GM12878 (cell line): ENCODE results near the gene ATXN1. TPM values are rescaled to one million over a fixed set of nuclear protein-coding genes. Genes with fewer than 3 reads are reported as not detected.
A peak's percentile ranks its signal among the peaks of the same experiment; 100 is the strongest.

Experiments
- ASH2L ChIP-seq: fragments of 300-600, 200-600 bp; sonication (generic); IDR thresholded peaks from 2 replicates; pipeline ENCODE4 v1.6.1; 2017; ENCODE audit warnings: low read depth, mild to moderate bottlenecking, borderline replicate concordance
- CEBPZ ChIP-seq: fragments of 150-350 bp; IDR thresholded peaks from 2 replicates; pipeline ENCODE4 v1.6.1; 2016; ENCODE audit warnings: low read depth, low read length
- CREB1 ChIP-seq: IDR thresholded peaks from 2 replicates; pipeline ENCODE4 v1.6.1; 2012; ENCODE audit warnings: low read depth, mild to moderate bottlenecking, inconsistent platforms
- E2F8 ChIP-seq: fragments of 450-650 bp; IDR thresholded peaks from 2 replicates; pipeline ENCODE4 v1.6.1; 2018; ENCODE audit warnings: mild to moderate bottlenecking, low read depth, moderate library complexity; ENCODE audit not compliant: partially characterized antibody
- ETV6 ChIP-seq, 2 experiments: fragments of 450-650 bp in 1 of 2; IDR thresholded peaks in 1 of 2; conservative IDR thresholded peaks in 1 of 2; 2 replicates each; pipeline ENCODE4 v1.6.1; 2014; ENCODE audit warnings: antibody characterized with exemption in 1 of 2, borderline replicate concordance in 1 of 2, low read depth in 1 of 2, mild to moderate bottlenecking in 1 of 2, moderate library complexity in 1 of 2
- FOXM1 ChIP-seq: IDR thresholded peaks from 2 replicates; pipeline ENCODE4 v1.6.1; 2012; ENCODE audit warnings: low read depth, mild to moderate bottlenecking, inconsistent platforms, low read length, moderate library complexity
- HDAC6 ChIP-seq: fragments of 200-600 bp; sonication (generic); IDR thresholded peaks from one replicate; pipeline ENCODE4 v1.8.0; 2017; ENCODE audit warnings: antibody characterized with exemption; ENCODE audit not compliant: unreplicated experiment
- IKZF1 ChIP-seq: fragments of 450-650 bp; conservative IDR thresholded peaks from 2 replicates; pipeline ENCODE4 v1.6.1; 2017; ENCODE audit warnings: antibody characterized with exemption, mild to moderate bottlenecking
- IKZF2 ChIP-seq, 2 experiments: fragments of 450-650 bp; IDR thresholded peaks; 2 replicates each; pipeline ENCODE4 v1.6.1; 2017; ENCODE audit warnings: mild to moderate bottlenecking in 2 of 2, moderate library complexity in 2 of 2
- KLF5 ChIP-seq: fragments of 450-650 bp; IDR thresholded peaks from 2 replicates; pipeline ENCODE4 v1.6.1; 2014; ENCODE audit warnings: mild to moderate bottlenecking; ENCODE audit not compliant: partially characterized antibody
- NFIC ChIP-seq: IDR thresholded peaks from 2 replicates; pipeline ENCODE4 v1.6.1; 2012; ENCODE audit warnings: low read depth, mild to moderate bottlenecking, inconsistent platforms, low read length, moderate library complexity
- NR2C1 ChIP-seq: fragments of 450-650 bp; IDR thresholded peaks from 2 replicates; pipeline ENCODE4 v1.6.1; 2017; ENCODE audit warnings: antibody characterized with exemption, mild to moderate bottlenecking, moderate library complexity
- SKIL ChIP-seq: fragments of 450-650 bp; IDR thresholded peaks from 2 replicates; pipeline ENCODE4 v1.6.1; 2017; ENCODE audit warnings: mild to moderate bottlenecking, low read depth, inconsistent platforms; ENCODE audit not compliant: poor library complexity, severe bottlenecking
- SPI1 ChIP-seq: IDR thresholded peaks from 2 replicates; pipeline ENCODE4 v1.6.1; 2011; ENCODE audit warnings: low read depth, mild to moderate bottlenecking, low read length, moderate library complexity, borderline replicate concordance; ENCODE audit not compliant: insufficient read depth
- STAT3 ChIP-seq: IDR thresholded peaks from 2 replicates; pipeline ENCODE4 v1.6.1; 2011; ENCODE audit warnings: low read depth, low read length, improper control_type of control experiment
- SUZ12 ChIP-seq: fragments of 200-600 bp; sonication (generic); IDR thresholded peaks from one replicate; pipeline ENCODE4 v1.6.1; 2018; ENCODE audit warnings: antibody characterized with exemption, mild to moderate bottlenecking; ENCODE audit not compliant: unreplicated experiment
- polyA plus RNA-seq, 11 experiments: library from polyadenylated mRNA; depleted of rRNA in 4 of 11; unstranded in 6 of 11; stranded (reverse) in 5 of 11; fragments of >200 nt; fragmentation: Nextera tagmentation in 4 of 11; fragmentation: Illumina TruSeq in 1 of 11; extraction: Ambion mirVana in 4 of 11; extraction: Trizol in 1 of 11; gene quantifications; 1 replicate in 1 of 11; 2 replicates in 10 of 11; pipeline versions ENCODE4 v1.2.1 to v1.2.3, GENCODE V29; 2011 to 2016; ENCODE audit warnings: inconsistent platforms in 2 of 11, missing spikeins in 2 of 11, low read depth in 1 of 11
- total RNA-seq, 4 experiments: library from RNA; depleted of rRNA in 3 of 4; stranded (reverse); fragments of >200 nt in 3 of 4; fragmentation: Illumina TruSeq in 1 of 4; extraction: Trizol in 1 of 4; gene quantifications; 2 replicates each; pipeline versions ENCODE4 v1.2.1 to v1.2.3, GENCODE V29; 2013 to 2021
- TF ChIP-seq, protein P1 (sequence below): fragments of 450-650 bp; IDR thresholded peaks from 2 replicates; pipeline ENCODE4 v1.6.1; 2016; ENCODE audit warnings: mild to moderate bottlenecking

The ATXN1 gene
- total and polyA plus RNA-seq, 10 of the 15 experiments (the other 5 are each of a cell fraction or from before 2014, with no cell fraction given): 12.2 to 51.2 (median 20.5) TPM

GRCh38 chr6:16591396-16592222 is 169.7 kb downstream of the ATXN1 start (continued):
- TF ChIP-seq SUZ12 (no peak), SPI1 (peak; percentile 75; the same call in 1 of the 2 replicates), SKIL (peak; percentile 95), CREB1 (peak; percentile 62; the same call in 1 of the 2 replicates), NFIC (peak; percentile 98), NR2C1 (0 out of 2 replicates have a peak, but pooled peaks have one; percentile 21), STAT3 (0 out of 2 replicates have a peak, but pooled peaks have one; percentile 30), ETV6 (conservative IDR thresholded peaks at IDR 0.05 in 1 of 2, IDR thresholded peaks at IDR 0.05 in 1 of 2; ENCODE audit: borderline replicate concordance in 1 of 2, low read depth in 1 of 2) (peak in 1 of 2 experiments; percentile 75; a peak in 1 of 4 replicates), CEBPZ (no peak), HDAC6 (no peak), FOXM1 (peak; percentile 92), IKZF2 (IDR thresholded peaks at IDR 0.05) (peak; percentile 89 to 94), E2F8 (peak; percentile 59), IKZF1 (peak; percentile 92), ASH2L (0 out of 2 replicates have a peak, but pooled peaks have one; percentile 47), KLF5 (peak; percentile 55)
- TF ChIP-seq, protein P1, sequence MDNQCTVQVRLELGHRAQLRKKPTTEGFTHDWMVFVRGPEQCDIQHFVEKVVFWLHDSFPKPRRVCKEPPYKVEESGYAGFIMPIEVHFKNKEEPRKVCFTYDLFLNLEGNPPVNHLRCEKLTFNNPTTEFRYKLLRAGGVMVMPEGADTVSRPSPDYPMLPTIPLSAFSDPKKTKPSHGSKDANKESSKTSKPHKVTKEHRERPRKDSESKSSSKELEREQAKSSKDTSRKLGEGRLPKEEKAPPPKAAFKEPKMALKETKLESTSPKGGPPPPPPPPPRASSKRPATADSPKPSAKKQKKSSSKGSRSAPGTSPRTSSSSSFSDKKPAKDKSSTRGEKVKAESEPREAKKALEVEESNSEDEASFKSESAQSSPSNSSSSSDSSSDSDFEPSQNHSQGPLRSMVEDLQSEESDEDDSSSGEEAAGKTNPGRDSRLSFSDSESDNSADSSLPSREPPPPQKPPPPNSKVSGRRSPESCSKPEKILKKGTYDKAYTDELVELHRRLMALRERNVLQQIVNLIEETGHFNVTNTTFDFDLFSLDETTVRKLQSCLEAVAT: peak; percentile 45; the same call in 1 of the 2 replicates
